ENCODE data around the gene FNDC3A.
"Not testable (repeated sequence)": the region's sequence is repeated elsewhere in the genome, so short reads cannot be mapped to it uniquely, and the experiment has no call there.

The FNDC3A gene

GRCh38 chr13:49060678-49061387 is 85.1 kb downstream of the FNDC3A start:
- no peaks in the 10 kb centered on the region for H3K9me3 ChIP-seq (ENCODE audit: insufficient read depth, low read length)
- H3K79me2 ChIP-seq (ENCODE audit: insufficient read depth, low read length), result no peaks in the 10 kb centered on the region
- TF ChIP-seq CTCF (IDR thresholded peaks at IDR 0.05; ENCODE audit: insufficient read depth, low read length, poor library complexity, severe bottlenecking) (no peak), EZH2phosphoT487 (conservative IDR thresholded peaks at IDR 0.05; ENCODE audit: low read length) (no peak)

GRCh38 chr13:49061388-49061752 is 85.7 kb downstream of the FNDC3A start:
- not testable (repeated sequence) for H3K9me2 ChIP-seq (replicated peaks; ENCODE audit: insufficient read depth, low read length); H3K4me2 ChIP-seq (ENCODE audit: low read depth, low read length, poor library complexity, severe bottlenecking); H4K20me1 ChIP-seq (ENCODE audit: low read depth, low read length); H2AFZ ChIP-seq (ENCODE audit: low read depth, low read length, severe bottlenecking); H3K79me2 ChIP-seq (ENCODE audit: insufficient read depth, low read length); H3K36me3 ChIP-seq (ENCODE audit: low read length); H3F3A ChIP-seq (ENCODE audit: insufficient read depth); H3K9ac ChIP-seq (ENCODE audit: low read length); H3K27ac ChIP-seq (ENCODE audit: low read depth, low read length); H3K4me3 ChIP-seq (ENCODE audit: insufficient read depth, low read length, poor library complexity, severe bottlenecking); H3K27me3 ChIP-seq (ENCODE audit: low read length); H3K9me3 ChIP-seq (ENCODE audit: insufficient read depth, low read length)

More at GRCh38 chr13:49060678-49061387, 85.1 kb downstream of the FNDC3A start:
- Histone ChIP-seq H3F3A (ENCODE audit: insufficient read depth) (no peaks in the 10 kb centered on the region), H3K9ac (ENCODE audit: low read length) (no peak overlapping the region), H4K20me1 (ENCODE audit: low read depth, low read length) (no peaks in the 10 kb centered on the region), H3K4me2 (ENCODE audit: low read depth, low read length, poor library complexity, severe bottlenecking) (no peak overlapping the region), H3K4me3 (ENCODE audit: insufficient read depth, low read length, poor library complexity, severe bottlenecking) (no peak overlapping the region), H3K27ac (ENCODE audit: low read depth, low read length) (no peak overlapping the region), H3K36me3 (ENCODE audit: low read length) (no peaks in the 10 kb centered on the region), H3K27me3 (ENCODE audit: low read length) (no peaks in the 10 kb centered on the region), H2AFZ (ENCODE audit: low read depth, low read length, severe bottlenecking) (no peak overlapping the region), H3K9me2 (replicated peaks; ENCODE audit: insufficient read depth, low read length) (no peaks in the 10 kb centered on the region)

- H3K4me2 ChIP-seq (ENCODE audit: low read depth, low read length, poor library complexity, severe bottlenecking), result no peak overlapping the region
- no peak overlapping the region for H2AFZ ChIP-seq (ENCODE audit: low read depth, low read length, severe bottlenecking)
- H3K9ac ChIP-seq (ENCODE audit: low read length), result no peak overlapping the region
- no peak overlapping the region for H3K4me3 ChIP-seq (ENCODE audit: insufficient read depth, low read length, poor library complexity, severe bottlenecking)
- TF ChIP-seq EZH2phosphoT487 (conservative IDR thresholded peaks at IDR 0.05; ENCODE audit: low read length) (no peak), CTCF (IDR thresholded peaks at IDR 0.05; ENCODE audit: insufficient read depth, low read length, poor library complexity, severe bottlenecking) (no peak)
- no peak overlapping the region for H3K27ac ChIP-seq (ENCODE audit: low read depth, low read length)
- no peaks in the 10 kb centered on the region for H4K20me1 ChIP-seq (ENCODE audit: low read depth, low read length)
- H3K27me3 ChIP-seq (ENCODE audit: low read length), result no peaks in the 10 kb centered on the region
- H3F3A ChIP-seq (ENCODE audit: insufficient read depth), result no peaks in the 10 kb centered on the region
- H3K9me3 ChIP-seq (ENCODE audit: insufficient read depth, low read length), result no peaks in the 10 kb centered on the region
- no peaks in the 10 kb centered on the region for H3K36me3 ChIP-seq (ENCODE audit: low read length)
- no peaks in the 10 kb centered on the region for H3K79me2 ChIP-seq (ENCODE audit: insufficient read depth, low read length)
- no peaks in the 10 kb centered on the region for H3K9me2 ChIP-seq (replicated peaks; ENCODE audit: insufficient read depth, low read length)
Observed at GRCh38 chr13:49062297-49062896, 86.7 kb downstream of the FNDC3A start.

- no peaks in the 10 kb centered on the region for H3K79me2 ChIP-seq (ENCODE audit: insufficient read depth, low read length)
Observed at GRCh38 chr13:49063011-49063410, 87.3 kb downstream of the FNDC3A start.

More at GRCh38 chr13:49063011-49063410, 87.3 kb downstream of the FNDC3A start:
- H3K9ac ChIP-seq (ENCODE audit: low read length), result no peak overlapping the region
- no peak overlapping the region for H3K27ac ChIP-seq (ENCODE audit: low read depth, low read length)
- H3K27me3 ChIP-seq (ENCODE audit: low read length), result no peaks in the 10 kb centered on the region
- H3K9me3 ChIP-seq (ENCODE audit: insufficient read depth, low read length), result no peaks in the 10 kb centered on the region
- TF ChIP-seq EZH2phosphoT487 (conservative IDR thresholded peaks at IDR 0.05; ENCODE audit: low read length) (no peak), CTCF (IDR thresholded peaks at IDR 0.05; ENCODE audit: insufficient read depth, low read length, poor library complexity, severe bottlenecking) (no peak)
- H2AFZ ChIP-seq (ENCODE audit: low read depth, low read length, severe bottlenecking), result no peak overlapping the region
- no peak overlapping the region for H3K4me3 ChIP-seq (ENCODE audit: insufficient read depth, low read length, poor library complexity, severe bottlenecking)
- no peaks in the 10 kb centered on the region for H3F3A ChIP-seq (ENCODE audit: insufficient read depth)
- no peaks in the 10 kb centered on the region for H3K36me3 ChIP-seq (ENCODE audit: low read length)
- H3K4me2 ChIP-seq (ENCODE audit: low read depth, low read length, poor library complexity, severe bottlenecking), result no peak overlapping the region
- no peaks in the 10 kb centered on the region for H4K20me1 ChIP-seq (ENCODE audit: low read depth, low read length)
- no peaks in the 10 kb centered on the region for H3K9me2 ChIP-seq (replicated peaks; ENCODE audit: insufficient read depth, low read length)
